ENCODE results near the gene CRTAC1. TPM values are rescaled to one million over a fixed set of nuclear protein-coding genes. Genes with fewer than 3 reads are reported as not detected.

The CRTAC1 gene
- total RNA-seq, 4 donors from 2014 or later = 4.0 to 8.7 (median 5.0) TPM

GRCh38 chr10:97981816-97982215, 48.6 kb downstream of the CRTAC1 start:
- no peak for TF ChIP-seq CTCF (IDR thresholded peaks at IDR 0.05)
- no peak for TF ChIP-seq POLR2A (IDR thresholded peaks at IDR 0.05; ENCODE audit: low read depth)
- TF ChIP-seq EP300 (IDR thresholded peaks at IDR 0.05) = no peak
- TF ChIP-seq POLR2AphosphoS5 (IDR thresholded peaks at IDR 0.05) = no peak
- Histone ChIP-seq H3K9me3 (no peaks in the 10 kb centered on the region), H3K4me1 (no peaks in the 10 kb centered on the region), H3K4me3 (no peak overlapping the region), H3K27me3 (peaks cover 0 to 53% (median 0%) of the 10 kb centered on the region in 4 donors), H3K36me3 (no peaks in the 10 kb centered on the region), H3K27ac (replicated peaks in 1 of 4) (no peak overlapping the region)
- intact Hi-C loops (cut with DNase I) = no loop called here
- DNase-seq (ENCODE audit: extremely low spot score) = no peak

- Histone ChIP-seq H3K4me1 (peaks cover 0 to 10% (median 8%) of the 10 kb centered on the region in 4 donors), H3K9me3 (no peaks in the 10 kb centered on the region), H3K4me3 (no peak overlapping the region), H3K36me3 (no peaks in the 10 kb centered on the region), H3K27ac (replicated peaks in 1 of 4) (no peak overlapping the region), H3K27me3 (peaks cover 0 to 78% (median 25%) of the 10 kb centered on the region in 4 donors)
- DNase-seq (ENCODE audit: extremely low spot score) = no peak
- intact Hi-C loops (cut with DNase I) = no loop called here
- TF ChIP-seq POLR2A (IDR thresholded peaks at IDR 0.05; ENCODE audit: low read depth) = no peak
- no peak for TF ChIP-seq EP300 (IDR thresholded peaks at IDR 0.05)
- TF ChIP-seq POLR2AphosphoS5 (IDR thresholded peaks at IDR 0.05) = no peak
- TF ChIP-seq CTCF (IDR thresholded peaks at IDR 0.05) = no peak
- WGBS = 73% methylated on average over 3 of the region's 3 CpGs
These were observed 52.7 kb downstream of the CRTAC1 start for GRCh38 chr10:97977673-97978072.

DNA sequence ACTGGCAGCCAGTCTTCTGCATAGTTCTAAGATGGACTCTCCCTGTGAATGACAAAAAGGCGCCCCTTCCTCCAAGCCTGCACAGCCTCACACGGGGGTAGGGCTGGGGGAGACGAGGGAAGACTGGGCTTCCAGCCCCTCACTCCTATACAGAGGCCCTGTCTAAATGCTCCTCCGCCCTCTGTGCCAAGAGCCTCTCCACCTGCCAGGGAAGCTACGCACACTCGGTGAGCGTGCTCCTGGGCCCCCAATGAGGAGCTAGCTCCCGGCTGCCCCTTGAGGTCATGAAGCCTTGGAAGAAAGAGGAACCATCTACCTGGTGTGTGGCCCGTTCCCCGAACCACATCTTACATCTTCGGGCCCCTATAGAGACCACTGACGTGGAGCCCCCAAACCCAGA, 54.8 kb downstream of the CRTAC1 start:
- no peaks in the 10 kb centered on the region for H3K9me3 ChIP-seq
- 85% methylated on average over 11 of the region's 12 CpGs for WGBS
- intact Hi-C loops (cut with DNase I) = no loop called here
- H3K27ac ChIP-seq (replicated peaks in 1 of 4) = no peak overlapping the region
- TF ChIP-seq POLR2A (IDR thresholded peaks at IDR 0.05; ENCODE audit: low read depth) = no peak
- TF ChIP-seq EP300 (IDR thresholded peaks at IDR 0.05) = no peak
- TF ChIP-seq POLR2AphosphoS5 (IDR thresholded peaks at IDR 0.05) = no peak
- no peak for TF ChIP-seq CTCF (IDR thresholded peaks at IDR 0.05)
- no peak overlapping the region for H3K4me3 ChIP-seq
- H3K4me1 ChIP-seq = peaks cover 0 to 10% (median 8%) of the 10 kb centered on the region in 4 donors
- DNase-seq (ENCODE audit: extremely low spot score) = no peak
- H3K27me3 ChIP-seq = peaks cover 0 to 90% (median 25%) of the 10 kb centered on the region in 4 donors
- no peaks in the 10 kb centered on the region for H3K36me3 ChIP-seq

- Histone ChIP-seq H3K27ac (replicated peaks in 1 of 4) (no peak overlapping the region), H3K4me1 (peaks cover 0 to 10% (median 8%) of the 10 kb centered on the region in 4 donors), H3K4me3 (no peak overlapping the region), H3K27me3 (peaks cover 0 to 90% (median 25%) of the 10 kb centered on the region in 4 donors), H3K36me3 (no peaks in the 10 kb centered on the region), H3K9me3 (no peaks in the 10 kb centered on the region)
- intact Hi-C loops (cut with DNase I) = no loop called here
- DNase-seq (ENCODE audit: extremely low spot score) = no peak
- WGBS = 24% methylated on average over 42 of the region's 57 CpGs
- TF ChIP-seq CTCF (IDR thresholded peaks at IDR 0.05) (no peak), POLR2A (IDR thresholded peaks at IDR 0.05; ENCODE audit: low read depth) (no peak), EP300 (IDR thresholded peaks at IDR 0.05) (no peak), POLR2AphosphoS5 (IDR thresholded peaks at IDR 0.05) (no peak)
These were observed 55.6 kb downstream of the CRTAC1 start for GRCh38 chr10:97974526-97975525.
